SK-N-SH treated with all-trans-retinoic acid at 6 μM for 48 hours (cell line): ENCODE results near the gene GATC.

ENCODE experiments used
- ARNTL ChIP-seq: fragments of 450-650 bp; formaldehyde crosslinking; IDR thresholded peaks from 2 replicates; pipeline ENCODE4 v1.5.0; 2020; ENCODE audit warnings: low read depth, mild to moderate bottlenecking, moderate library complexity, borderline replicate concordance
- BACH2 ChIP-seq: fragments of 250-450 bp; sonication (Bioruptor Pico); IDR thresholded peaks from 2 replicates; pipeline ENCODE4 v1.9.0; 2021; ENCODE audit warnings: mild to moderate bottlenecking, borderline replicate concordance
- GLIS3 ChIP-seq: fragments of 250-450 bp; sonication (Bioruptor Pico); IDR thresholded peaks from 2 replicates; pipeline ENCODE4 v1.5.0; 2020; ENCODE audit warnings: mild to moderate bottlenecking, moderate library complexity
- SNAI2 ChIP-seq: fragments of 250-450 bp; sonication (Bioruptor Pico); IDR thresholded peaks from 2 replicates; pipeline ENCODE4 v1.5.0; 2020; ENCODE audit warnings: mild to moderate bottlenecking, moderate library complexity
- ZFP30 ChIP-seq: fragments of 450-650 bp; formaldehyde crosslinking; IDR thresholded peaks from 2 replicates; pipeline ENCODE4 v1.5.0; 2022; ENCODE audit warnings: mild to moderate bottlenecking, moderate library complexity
- TF ChIP-seq, protein P1 (sequence below): fragments of 250-450 bp; sonication (Bioruptor Pico); IDR thresholded peaks from 2 replicates; pipeline ENCODE4 v1.8.0; 2020; ENCODE audit warnings: mild to moderate bottlenecking, moderate library complexity, borderline replicate concordance
- TF ChIP-seq, protein P2 (sequence below): fragments of 250-450 bp; sonication (Bioruptor Pico); IDR thresholded peaks from 2 replicates; pipeline ENCODE4 v1.5.1; 2021; ENCODE audit warnings: mild to moderate bottlenecking, moderate library complexity
- TF ChIP-seq, protein P3 (sequence below): fragments of 250-450 bp; sonication (Bioruptor Pico); IDR thresholded peaks from 2 replicates; pipeline ENCODE4 v1.5.1; 2020; ENCODE audit warnings: low read depth, mild to moderate bottlenecking, moderate library complexity

DNA sequence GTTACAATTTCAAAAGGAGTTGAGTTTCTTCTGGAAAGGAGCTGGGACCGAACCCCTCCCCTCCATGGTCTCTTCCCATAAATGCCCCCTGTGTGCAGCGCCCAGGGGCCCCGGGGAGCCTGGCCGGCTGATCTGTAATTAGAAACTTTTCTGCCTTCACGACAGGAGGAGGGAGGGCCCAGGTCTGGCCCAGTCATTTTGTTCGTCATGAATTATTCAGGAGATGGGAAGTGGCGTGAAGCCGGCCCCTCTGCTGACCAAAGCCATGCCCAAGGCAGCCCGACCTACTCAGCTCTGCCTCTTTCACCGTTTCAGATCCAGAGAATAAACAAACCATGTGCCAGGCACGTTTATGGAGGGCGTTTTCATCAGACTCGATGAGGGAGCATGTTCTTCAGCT, 44.0 kb upstream of the GATC start:
- TF ChIP-seq ARNTL (CRISPR knock-in tag): no peak
- TF ChIP-seq BACH2 (CRISPR knock-in tag): no peak
- TF ChIP-seq, protein P1, sequence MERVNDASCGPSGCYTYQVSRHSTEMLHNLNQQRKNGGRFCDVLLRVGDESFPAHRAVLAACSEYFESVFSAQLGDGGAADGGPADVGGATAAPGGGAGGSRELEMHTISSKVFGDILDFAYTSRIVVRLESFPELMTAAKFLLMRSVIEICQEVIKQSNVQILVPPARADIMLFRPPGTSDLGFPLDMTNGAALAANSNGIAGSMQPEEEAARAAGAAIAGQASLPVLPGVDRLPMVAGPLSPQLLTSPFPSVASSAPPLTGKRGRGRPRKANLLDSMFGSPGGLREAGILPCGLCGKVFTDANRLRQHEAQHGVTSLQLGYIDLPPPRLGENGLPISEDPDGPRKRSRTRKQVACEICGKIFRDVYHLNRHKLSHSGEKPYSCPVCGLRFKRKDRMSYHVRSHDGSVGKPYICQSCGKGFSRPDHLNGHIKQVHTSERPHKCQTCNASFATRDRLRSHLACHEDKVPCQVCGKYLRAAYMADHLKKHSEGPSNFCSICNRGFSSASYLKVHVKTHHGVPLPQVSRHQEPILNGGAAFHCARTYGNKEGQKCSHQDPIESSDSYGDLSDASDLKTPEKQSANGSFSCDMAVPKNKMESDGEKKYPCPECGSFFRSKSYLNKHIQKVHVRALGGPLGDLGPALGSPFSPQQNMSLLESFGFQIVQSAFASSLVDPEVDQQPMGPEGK (CRISPR knock-in tag): no peak
- no peak for TF ChIP-seq SNAI2 (CRISPR knock-in tag)
- TF ChIP-seq, protein P2, sequence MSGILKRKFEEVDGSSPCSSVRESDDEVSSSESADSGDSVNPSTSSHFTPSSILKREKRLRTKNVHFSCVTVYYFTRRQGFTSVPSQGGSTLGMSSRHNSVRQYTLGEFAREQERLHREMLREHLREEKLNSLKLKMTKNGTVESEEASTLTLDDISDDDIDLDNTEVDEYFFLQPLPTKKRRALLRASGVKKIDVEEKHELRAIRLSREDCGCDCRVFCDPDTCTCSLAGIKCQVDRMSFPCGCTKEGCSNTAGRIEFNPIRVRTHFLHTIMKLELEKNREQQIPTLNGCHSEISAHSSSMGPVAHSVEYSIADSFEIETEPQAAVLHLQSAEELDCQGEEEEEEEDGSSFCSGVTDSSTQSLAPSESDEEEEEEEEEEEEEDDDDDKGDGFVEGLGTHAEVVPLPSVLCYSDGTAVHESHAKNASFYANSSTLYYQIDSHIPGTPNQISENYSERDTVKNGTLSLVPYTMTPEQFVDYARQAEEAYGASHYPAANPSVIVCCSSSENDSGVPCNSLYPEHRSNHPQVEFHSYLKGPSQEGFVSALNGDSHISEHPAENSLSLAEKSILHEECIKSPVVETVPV (CRISPR knock-in tag): no peak
- TF ChIP-seq GLIS3 (CRISPR knock-in tag): no peak
- no peak for TF ChIP-seq ZFP30 (CRISPR knock-in tag)
- TF ChIP-seq, protein P3, sequence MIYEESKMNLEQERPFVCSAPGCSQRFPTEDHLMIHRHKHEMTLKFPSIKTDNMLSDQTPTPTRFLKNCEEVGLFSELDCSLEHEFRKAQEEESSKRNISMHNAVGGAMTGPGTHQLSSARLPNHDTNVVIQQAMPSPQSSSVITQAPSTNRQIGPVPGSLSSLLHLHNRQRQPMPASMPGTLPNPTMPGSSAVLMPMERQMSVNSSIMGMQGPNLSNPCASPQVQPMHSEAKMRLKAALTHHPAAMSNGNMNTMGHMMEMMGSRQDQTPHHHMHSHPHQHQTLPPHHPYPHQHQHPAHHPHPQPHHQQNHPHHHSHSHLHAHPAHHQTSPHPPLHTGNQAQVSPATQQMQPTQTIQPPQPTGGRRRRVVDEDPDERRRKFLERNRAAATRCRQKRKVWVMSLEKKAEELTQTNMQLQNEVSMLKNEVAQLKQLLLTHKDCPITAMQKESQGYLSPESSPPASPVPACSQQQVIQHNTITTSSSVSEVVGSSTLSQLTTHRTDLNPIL (CRISPR knock-in tag): no peak
